NCI-H2081 (cell line): Measurements from ENCODE around the gene ABCA7.

Experiments
- DNase-seq, 2 experiments: peaks; one replicate each; lab custom pipeline; 2025; lab: John Stamatoyannopoulos, UW

ABCA7 gene

DNA sequence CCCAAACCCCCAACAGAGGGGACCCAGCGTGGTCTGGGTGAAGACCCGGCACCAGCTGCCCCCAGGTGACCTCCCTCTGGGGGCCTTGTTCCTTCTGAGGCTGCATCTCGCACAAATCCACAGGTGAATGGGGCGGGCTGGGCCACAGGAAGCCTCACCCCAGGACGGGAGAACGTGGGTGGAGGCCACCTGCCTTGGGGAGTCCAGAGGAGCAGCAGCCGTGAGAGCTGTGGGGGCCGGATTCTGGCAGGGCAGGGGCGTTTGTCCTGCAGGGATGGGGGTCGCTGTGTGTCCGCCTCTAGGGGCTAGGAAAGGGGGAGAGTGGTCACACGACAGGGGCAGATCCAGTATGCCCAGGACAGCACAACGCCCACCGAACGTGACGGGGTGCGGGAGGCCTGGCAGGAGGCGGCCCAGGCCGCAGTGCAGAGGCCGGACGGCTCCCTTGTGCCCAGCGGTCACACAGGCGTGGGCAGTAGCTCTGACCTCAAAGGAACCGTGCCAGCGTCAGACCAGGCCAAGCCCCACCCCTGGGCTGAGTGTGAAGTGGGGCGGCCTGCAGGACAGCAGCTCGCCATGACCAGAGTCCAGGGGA is 48.6 kb downstream of the ABCA7 start:
- no peak for DNase-seq

DNA sequence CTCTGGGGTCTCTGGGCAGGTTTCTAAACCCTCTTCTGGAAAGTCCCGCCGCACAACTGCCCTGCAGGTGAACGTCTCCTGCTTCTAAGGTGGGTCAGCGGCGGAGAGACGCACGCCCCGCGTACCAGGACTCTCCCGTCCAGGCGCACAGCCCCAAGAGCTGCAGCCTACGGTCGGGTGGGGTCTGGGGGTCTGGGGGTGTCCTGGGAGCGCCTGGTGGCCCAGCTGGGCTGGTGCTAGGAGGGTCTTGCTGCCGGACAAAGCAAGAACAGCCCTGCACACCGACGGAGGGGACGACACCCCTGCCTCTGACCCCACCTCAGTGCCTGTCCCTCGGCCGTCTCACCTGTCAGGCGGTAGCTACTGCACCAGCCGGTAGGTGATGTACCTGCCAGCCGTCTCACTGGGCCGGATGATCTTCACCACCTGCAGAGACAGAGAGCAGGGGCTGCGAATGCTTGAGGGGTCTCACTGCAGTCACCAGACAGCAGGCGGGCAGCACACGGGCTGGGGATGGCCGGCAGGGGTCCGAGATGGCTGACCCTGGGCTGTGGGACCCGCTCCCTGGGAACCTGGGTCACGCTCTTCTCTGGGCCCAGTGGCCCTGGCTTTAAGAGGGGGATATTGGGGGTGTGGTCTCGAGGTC is 49.3 kb downstream of the ABCA7 start:
- no peak for DNase-seq

DNA sequence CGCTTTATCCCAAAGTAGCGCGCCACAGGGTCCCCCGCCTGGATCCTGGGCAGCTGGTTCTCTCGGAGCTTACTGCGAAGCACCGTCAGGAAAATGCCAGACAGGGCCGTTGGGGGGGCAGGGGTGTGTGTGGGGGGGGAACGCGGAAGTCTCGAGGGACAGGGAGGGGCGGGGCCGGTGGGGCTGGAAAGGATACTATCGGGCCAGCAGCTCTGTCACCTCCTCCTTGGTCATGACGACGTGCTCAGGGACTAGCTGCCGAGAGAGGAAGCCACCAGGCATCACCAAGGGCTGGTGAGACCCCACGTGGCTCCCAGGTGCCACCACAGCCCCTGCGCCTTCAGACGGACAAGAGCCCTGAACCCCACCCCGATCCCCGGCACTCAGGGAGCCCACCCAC is 50.0 kb downstream of the ABCA7 start:
- DNase-seq: no peak

DNA sequence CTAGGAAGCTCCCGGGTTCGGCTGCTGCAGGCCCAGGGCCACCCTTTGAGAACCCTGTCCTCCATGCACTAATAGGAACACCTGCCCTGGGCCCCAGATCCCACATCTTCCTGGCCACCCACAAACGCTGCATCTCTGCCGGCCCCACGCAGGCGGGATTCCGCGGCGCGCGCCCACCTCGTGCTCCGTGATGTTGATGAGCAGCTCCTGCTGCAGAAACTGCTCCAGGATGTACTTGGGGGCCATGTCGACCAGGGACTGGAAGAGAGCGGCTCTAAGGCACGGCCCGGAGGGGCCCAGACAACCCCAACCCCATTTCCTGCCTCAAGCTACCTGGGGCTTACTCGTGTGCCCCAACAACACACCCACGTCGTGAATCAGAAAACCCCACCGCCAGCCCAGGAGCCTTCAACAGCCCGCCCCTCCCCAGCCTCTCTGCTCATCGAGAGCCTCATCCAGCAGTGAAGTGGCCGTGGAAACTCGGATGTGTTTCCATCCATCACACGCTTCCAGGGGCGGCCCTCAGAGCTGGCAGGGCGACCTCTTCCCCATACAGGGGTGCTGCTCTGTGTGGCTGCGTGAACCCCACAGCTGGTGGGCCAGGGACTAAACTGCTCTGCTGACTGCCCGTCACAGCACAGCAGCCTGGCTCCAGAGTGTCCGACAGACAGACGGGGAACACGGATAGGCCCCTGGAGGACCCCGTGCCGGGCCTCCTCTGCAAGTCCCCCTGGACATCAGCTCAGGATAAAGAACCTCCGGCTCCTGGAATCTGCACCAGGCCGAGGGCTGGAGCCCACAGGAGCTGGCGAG is 51.0 kb downstream of the ABCA7 start:
- no peak for DNase-seq

DNA sequence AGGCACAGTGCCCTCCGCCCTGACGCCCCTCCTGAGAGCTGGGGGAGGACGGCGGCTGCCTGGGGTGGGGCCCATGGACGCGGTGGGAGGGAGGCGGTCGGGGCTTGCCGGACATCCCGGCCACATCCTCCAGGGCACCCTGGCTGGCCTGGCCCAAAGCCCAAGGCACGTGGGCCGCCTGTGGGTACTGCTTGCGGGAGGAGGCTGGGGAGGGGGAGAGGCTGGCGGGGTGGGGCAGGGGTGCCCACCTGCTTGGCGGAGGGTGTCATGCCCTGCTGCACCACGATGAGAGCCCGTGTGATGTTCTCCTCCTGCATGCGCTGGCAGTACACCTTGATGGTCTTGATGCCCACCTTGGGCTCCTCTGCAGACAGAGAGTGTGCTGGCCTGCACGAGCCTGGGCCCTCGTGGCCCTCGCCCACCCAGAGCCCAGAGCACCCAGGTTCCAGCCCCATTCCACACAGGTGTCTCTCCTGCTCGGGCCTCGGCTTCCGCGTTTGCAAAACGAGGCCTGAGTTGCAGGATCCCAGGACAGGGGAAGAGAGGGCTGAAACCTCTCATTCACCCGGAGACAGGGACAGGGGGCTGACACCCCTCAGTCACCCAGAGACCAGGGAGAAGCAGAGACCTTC is 51.8 kb downstream of the ABCA7 start:
- no peak for DNase-seq

DNA sequence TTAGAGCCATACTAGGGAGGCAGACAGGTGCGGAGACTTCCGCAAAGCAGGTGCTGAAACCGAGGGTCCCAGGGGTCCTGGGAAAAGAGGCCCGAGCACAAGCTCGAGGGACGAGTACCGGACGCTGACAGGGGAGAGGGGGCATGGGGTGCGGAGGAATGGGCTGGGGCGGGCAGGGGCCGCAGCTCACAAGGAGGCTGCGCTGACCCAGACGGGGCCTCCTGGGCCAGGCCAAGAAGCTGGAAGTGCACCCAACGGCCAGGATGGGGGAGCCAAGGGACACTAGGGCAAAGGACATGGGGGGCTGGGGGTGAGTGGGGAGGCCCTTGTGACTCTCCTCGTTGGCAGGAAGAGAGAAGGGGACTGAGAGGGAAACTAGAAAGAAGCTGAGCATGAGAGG is 53.4 kb downstream of the ABCA7 start:
- no peak for DNase-seq

DNA sequence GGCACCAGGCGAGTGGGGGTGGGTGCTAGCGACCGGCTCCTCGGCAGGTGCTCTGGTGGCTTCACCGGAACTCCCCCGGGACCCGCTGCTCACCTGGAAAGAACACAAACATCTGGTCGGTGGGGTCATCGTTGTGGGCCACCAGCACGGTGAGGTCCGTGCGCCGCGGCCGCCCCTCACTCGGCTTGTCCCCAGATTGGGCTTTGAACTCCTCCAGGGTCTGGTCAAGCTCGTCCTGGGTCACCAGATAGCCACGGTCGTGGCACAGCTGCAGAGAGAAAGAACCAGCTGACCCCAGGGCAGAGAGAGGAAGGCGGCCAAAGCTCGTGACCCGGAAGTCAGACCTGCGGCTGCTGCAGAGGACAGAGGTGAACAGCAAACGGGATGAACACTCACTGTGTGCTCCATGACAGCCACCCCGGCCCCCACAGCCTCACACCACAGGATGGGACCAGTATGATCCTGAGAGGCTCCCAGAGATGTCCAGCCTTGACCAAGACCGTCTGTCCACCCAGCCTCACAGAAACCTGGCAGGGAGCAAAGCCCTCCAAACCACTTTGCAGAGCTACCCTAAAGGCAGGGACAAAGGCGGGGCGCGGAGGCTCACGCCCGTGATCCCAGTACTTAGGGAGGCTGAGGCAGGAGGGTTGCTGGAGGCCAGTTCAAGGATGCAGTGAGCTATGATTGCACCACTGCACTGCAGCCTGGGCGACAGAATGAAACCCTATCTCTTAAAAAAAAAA is 54.1 kb downstream of the ABCA7 start:
- DNase-seq: no peak

DNA sequence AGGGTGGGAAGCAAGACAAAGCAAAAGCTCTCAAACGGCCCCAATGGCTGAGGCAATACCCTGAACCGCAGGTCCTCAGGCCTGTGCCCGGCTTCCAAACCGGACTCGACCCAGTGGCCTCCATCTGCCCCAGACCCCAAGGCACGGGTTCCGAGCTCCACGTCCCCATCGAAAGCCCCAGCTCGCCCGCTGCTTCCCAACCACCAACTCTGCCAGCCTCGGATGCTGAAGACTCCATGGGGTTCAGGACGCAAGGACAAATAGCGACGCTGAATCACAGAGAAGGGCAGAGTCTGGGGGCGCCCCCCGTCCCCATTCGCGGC is 54.7 kb downstream of the ABCA7 start:
- no peak for DNase-seq

DNA sequence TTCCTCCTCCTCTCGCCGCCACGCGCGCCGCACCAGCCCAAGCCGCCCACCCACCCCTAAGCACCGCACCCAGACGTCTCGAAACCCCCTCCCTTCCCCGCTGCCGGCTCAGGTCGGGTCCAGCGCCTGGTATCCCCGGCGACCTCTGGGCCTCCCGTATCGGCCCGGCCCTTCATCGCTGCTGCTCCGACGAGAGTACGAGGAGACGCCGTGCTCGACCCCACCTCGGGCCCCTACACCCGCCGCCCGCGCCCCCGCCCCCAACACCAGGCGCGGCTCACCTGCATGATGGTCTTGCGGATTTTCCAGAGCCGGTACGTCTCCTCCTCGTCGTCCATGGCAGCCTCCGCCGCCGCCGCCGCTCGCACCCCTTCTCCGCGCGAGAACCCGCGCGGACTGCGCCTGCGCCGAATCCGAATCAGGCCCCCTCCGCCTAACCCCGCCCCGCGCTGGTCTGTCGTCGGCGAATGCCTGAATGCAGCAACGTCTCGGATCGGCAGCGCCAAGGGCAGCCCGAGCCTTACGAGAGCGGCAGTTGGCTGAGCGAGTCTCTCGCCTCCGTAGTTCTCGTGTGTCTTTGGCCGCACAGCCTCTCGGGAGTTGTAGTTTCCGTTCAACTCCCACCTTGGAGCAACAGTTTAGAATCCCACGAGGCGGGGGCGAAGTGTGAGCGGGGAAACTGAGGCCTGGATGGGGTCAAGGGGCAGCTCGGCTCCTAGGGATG is 55.2 kb downstream of the ABCA7 start, which contains the start of gene POLR2E:
POLR2E (minus strand) TSS at position 398 of the 724 bp plus-strand sequence; CDS start at position 338, 60 bp downstream.
- DNase-seq: peak; percentile 93 to 97

DNA sequence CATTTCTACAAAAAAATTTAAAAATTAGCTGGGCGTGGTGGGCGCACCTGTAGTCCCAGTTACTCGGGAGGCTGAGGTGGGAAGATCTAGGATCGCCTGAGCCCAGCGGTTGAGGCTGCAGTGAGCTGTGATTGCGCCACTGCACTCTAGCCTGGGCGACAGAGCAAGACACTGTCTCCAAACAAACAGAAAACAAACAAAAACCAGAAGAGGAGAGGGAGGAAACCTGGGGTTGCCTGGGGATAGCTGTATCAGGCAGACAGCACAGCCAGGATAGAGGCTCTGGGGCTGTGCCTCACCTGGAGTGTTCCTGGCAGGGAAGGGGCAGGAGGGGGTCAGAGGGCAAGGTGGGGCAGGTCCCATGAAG is 57.9 kb downstream of the ABCA7 start:
- DNase-seq: no peak

DNA sequence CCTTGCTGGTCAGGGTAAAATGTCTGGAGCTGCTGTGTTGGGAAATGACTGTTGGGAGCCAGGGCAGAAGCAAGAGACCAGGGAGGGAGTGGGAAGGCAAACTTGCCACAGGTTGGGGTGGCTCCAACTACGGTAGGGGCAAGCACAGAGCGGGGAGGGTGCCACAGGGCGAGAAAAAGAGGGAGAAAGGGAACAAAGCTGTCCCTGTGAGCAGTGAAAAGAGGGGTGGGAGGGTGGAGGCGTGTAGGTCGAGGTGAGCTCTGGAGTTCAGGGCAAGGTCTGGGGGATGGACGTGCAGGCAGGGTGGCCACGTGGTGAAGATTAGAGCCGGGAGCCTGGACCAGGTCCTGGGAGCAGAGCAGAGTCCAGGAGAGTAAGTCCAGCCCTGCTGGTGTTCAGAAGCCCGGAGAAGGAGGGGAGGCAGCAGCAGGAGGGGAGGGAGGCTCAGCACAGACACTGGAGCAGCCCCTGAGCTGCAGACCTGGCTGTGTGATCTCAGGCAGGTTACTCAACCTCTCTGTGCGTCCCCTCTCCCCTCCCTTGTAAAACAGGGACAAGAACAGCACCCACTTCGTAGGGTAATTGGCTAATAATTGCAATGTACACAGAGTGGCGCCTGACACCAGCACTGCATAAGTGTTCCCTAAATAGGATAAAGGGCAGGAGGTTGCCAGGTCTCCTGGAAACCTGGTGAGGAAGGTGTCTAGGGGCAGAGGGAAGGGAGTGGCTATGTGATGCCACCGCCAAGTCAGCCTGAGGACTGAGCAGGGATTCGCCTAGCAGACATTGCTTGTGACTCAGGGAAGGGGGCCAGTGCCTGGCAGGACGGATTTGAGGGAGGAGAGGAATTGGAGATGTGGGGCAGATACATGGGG is 58.5 kb downstream of the ABCA7 start:
- DNase-seq: peak in 1 of 2 experiments; percentile 23

DNA sequence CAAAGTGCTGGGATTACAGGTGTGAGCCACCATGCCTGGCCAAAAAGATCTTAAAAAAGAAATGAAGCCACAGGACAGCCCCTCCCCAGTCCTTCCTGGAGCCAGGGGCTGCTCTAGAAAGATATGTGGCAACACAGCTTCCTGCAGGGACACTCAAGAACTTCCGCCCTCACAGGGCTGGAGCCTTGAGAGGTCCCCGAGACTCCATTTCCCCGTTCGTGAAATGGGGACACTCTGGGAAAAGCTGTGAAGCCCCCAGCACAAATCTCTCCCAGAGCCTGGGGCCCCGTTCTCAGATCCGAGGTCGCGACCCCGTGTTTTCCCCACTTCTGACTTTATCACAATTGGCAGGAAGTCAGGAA is 61.4 kb downstream of the ABCA7 start:
- no peak for DNase-seq

DNA sequence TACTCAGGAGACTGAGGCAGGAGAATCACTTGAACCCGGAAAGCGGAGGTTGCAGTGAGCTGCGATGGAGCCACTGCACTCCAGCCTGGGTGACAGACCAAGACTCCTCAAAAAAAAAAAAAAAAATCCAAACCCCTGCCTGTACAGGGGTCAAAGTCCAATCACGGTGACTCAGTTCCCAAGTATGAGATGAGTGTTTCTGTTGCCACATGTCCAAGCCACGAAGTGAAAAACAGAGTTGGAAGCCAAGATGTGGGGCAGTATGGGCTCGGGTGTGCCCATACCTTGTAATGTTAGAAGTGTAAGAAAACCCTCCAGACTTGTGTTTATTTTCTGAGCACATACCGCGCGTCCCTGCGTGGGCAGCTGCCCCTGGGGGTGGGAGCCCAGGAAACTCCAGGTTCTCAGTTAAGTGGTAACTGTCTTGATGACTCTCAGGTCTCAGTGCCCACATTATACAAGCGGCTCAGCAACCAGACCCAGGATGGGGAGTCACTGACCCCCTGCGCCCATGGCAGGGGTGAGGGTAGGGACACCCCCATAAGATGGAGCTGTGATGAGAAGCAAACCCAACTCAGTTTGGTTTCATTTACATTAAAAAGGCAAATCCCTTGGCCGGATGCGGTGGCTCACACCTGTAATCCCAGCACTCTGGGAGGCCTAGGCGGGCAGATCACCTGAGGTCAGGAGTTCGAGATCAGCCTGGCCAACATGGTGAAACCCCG is 62.7 kb downstream of the ABCA7 start:
- DNase-seq: no peak

DNA sequence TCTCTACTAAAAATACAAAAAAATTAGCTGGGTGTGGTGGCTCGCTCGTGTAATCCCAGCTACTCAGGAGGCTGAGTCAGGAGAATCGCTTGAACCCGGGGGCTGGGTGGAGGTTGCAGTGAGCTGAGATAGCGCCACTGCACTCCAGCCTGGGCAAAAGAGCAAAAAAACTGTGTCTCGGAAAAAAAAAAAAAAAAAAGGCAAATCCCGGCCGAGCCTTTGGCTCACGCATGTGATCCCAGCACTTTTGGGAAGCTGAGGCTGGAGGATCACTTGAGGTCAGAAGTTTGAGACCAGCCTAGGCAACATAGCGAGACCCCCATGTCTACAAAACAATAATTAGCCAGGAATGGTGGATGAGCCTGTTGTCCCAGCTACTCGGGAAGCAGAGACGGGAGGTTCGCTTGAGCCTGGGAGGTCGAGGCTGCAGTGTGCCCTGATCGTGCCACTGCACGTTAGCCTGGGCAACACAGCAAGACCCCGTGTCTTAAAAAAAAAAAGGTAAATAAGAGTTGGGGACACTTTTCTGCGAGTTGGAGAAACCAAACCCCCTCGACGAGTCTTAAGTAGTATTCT is 63.3 kb downstream of the ABCA7 start:
- no peak for DNase-seq

DNA sequence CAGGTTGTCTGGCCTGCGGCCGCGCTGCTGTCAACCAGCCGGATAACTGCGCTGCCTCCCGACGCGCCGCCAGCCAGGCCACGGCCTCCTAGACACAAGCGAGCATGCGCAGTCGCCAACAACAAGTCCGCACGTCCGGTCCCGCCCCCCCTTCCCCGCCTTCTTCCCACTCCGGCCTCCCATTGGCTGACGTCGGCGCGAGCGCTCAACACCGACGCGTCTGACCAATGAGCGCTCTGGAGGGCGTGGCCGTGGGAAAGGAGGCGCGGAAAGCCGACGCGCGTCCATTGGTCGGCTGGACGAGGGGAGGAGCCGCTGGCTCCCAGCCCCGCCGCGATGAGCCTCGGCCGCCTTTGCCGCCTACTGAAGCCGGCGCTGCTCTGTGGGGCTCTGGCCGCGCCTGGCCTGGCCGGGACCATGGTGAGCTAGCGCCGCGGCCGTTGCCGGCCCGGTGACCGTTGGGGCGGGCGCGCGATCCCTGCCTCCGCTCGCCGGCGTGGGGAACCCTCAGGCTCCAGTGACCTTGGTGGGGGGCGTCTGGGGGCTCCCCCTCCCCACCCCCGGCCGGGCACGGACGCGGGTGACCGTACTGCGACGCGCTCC is 63.9 kb downstream of the ABCA7 start, which contains the start of gene GPX4:
GPX4 (plus strand) TSS at position 287 of the 603 bp plus-strand sequence; CDS start at position 337, 50 bp downstream.
- DNase-seq: peak; percentile 98 to 99

DNA sequence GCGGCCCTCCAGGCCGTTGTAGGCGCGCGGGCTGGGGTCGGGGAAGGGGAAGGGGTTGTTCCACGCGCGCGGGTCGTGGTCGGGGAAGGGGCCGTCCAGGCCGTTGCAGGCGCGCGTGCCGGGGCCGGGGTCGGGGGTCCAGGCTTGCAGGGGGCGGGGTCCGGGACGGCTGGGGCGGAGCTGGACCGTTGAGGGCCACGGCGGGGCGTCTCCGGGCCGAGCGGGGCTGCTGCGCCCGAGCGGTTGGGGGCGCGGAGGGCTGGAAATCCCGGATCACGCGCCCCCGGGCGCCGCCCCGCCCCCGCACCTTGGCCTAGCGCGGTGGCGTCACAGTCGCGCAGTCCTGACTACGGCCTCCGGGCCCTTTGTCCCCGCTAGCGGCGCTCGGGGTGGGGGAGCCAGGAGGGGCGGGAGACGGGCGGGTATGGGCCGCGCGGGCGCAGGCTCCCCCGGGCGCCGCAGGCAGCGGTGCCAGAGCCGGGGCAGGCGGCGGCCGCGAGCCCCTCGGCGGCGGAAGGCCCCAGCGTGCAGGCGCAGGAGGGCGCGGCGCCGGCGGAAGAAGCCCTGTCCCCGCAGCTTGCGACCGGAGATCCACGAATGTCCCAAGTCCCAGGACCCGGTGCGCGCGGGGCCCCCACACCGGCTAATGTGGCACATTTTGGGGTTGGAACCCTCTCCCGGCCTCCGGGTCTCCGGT is 64.6 kb downstream of the ABCA7 start:
- peak; percentile 71 to 73 for DNase-seq

DNA sequence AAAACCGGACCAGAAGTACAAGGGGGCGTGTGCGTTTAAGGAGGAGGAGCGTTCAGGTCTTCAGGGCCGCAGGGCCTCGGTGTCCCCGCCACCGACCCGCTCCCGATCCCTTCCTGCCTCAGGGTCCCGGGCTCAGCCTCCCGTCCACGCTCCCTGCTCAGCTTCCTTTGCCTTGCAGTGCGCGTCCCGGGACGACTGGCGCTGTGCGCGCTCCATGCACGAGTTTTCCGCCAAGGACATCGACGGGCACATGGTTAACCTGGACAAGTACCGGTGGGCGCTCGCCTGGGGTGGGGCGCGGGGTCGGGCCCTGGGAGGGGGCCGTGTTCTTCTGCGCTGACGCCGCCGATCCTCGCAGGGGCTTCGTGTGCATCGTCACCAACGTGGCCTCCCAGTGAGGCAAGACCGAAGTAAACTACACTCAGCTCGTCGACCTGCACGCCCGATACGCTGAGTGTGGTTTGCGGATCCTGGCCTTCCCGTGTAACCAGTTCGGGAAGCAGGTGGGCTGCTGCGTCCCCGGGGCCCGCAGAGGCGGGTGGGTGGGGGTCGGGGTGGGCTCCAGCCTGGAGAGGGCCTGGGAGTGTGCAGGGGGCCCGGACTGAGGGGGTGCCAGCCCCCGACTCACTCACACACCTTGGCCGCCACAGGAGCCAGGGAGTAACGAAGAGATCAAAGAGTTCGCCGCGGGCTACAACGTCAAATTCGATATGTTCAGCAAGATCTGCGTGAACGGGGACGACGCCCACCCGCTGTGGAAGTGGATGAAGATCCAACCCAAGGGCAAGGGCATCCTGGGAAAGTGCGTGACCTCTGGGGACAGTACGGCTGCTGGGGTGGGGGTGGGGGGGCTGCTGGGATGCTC is 65.3 kb downstream of the ABCA7 start:
- no peak for DNase-seq
